NCI-H2171 treated with DMSO at 0.1 percent for 48 hours (cell line): Measurements from ENCODE around the gene GFRAL.

Experiments used
- DNase-seq: peaks from one replicate; lab custom pipeline; 2025; lab: John Stamatoyannopoulos, UW

GFRAL gene

GRCh38 chr6:55433446-55434130 lies 106.3 kb downstream of the GFRAL start:
- no peak for DNase-seq

GRCh38 chr6:55437141-55437540 lies 109.9 kb downstream of the GFRAL start:
- DNase-seq: no peak

GRCh38 chr6:55438203-55438602 lies 110.9 kb downstream of the GFRAL start:
- DNase-seq: no peak

- no peak for DNase-seq
These were observed 116.2 kb downstream of the GFRAL start for GRCh38 chr6:55443238-55444134.

- DNase-seq: peak; percentile 1
These were observed 118.5 kb downstream of the GFRAL start for GRCh38 chr6:55445648-55446204.

- no peak for DNase-seq
These were observed 120.6 kb downstream of the GFRAL start for GRCh38 chr6:55447891-55448290.

- DNase-seq: no peak
These were observed 121.2 kb downstream of the GFRAL start for GRCh38 chr6:55448451-55448850.

GRCh38 chr6:55449225-55449624 lies 122.0 kb downstream of the GFRAL start:
- no peak for DNase-seq

- no peak for DNase-seq
These were observed 122.7 kb downstream of the GFRAL start for GRCh38 chr6:55450005-55450404.
